Measurements from ENCODE around the gene CCDC9B.

DNA sequence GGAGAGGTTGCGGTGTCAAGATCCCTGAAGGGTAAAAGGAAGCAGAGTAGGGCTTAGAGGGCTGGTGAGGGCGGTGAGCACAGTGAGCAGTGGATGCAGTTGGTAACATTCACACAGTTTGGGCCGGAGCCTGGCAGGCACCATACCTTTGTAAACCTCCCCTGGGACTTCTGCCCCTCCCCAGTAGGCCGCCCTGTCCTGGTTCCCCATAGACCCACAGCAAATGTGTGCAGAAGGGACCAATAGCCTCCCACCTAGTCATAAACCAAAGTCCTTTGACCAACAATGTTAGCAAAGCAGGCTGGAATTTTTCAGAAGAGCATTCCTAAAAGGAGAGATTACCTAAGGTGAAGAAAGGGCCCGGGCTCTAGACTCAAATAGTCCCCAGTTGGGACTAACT lies 8.4 kb upstream of the CCDC9B start:
- no peak for TF ChIP-seq POLR2A (IDR thresholded peaks at IDR 0.05)
- TF ChIP-seq, protein P1, sequence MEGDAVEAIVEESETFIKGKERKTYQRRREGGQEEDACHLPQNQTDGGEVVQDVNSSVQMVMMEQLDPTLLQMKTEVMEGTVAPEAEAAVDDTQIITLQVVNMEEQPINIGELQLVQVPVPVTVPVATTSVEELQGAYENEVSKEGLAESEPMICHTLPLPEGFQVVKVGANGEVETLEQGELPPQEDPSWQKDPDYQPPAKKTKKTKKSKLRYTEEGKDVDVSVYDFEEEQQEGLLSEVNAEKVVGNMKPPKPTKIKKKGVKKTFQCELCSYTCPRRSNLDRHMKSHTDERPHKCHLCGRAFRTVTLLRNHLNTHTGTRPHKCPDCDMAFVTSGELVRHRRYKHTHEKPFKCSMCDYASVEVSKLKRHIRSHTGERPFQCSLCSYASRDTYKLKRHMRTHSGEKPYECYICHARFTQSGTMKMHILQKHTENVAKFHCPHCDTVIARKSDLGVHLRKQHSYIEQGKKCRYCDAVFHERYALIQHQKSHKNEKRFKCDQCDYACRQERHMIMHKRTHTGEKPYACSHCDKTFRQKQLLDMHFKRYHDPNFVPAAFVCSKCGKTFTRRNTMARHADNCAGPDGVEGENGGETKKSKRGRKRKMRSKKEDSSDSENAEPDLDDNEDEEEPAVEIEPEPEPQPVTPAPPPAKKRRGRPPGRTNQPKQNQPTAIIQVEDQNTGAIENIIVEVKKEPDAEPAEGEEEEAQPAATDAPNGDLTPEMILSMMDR (IDR thresholded peaks at IDR 0.05): no peak
